22Rv1 (cell line): ENCODE results near the gene SASH1.

ENCODE experiments used
- CTCF ChIP-seq: fragments of 450-650 bp; IDR thresholded peaks from 2 replicates; pipeline ENCODE4 v1.5.1; 2017; ENCODE audit warnings: mild to moderate bottlenecking
- ZFX ChIP-seq: fragments of 450-650 bp; IDR thresholded peaks from 2 replicates; pipeline ENCODE4 v1.6.1; 2017; ENCODE audit warnings: antibody characterized with exemption, borderline replicate concordance

- TF ChIP-seq CTCF, result no peak
- TF ChIP-seq ZFX, result no peak
These were observed 98.8 kb downstream of the SASH1 start for GRCh38 chr6:148441454-148441911.
